ENCODE data around the gene DEAF1. TPM values are rescaled to one million over a fixed set of nuclear protein-coding genes. Genes with fewer than 3 reads are reported as not detected.

The DEAF1 gene
- total RNA-seq, 2 donors from 2014 or later: 21.7 to 25.8 TPM

GRCh38 chr11:596374-596773 is 98.6 kb downstream of the DEAF1 start:
- no peak overlapping the region for H3K27ac ChIP-seq
- no peak overlapping the region for H3K9ac ChIP-seq (ENCODE audit: low read depth in 2 of 2, low read length in 2 of 2)
- no peaks in the 10 kb centered on the region for H3K4me1 ChIP-seq
- H3K9me3 ChIP-seq: no peaks in the 10 kb centered on the region
- intact Hi-C loops (cut with DNase I): no loop called here
- no peak for TF ChIP-seq CTCF (IDR thresholded peaks at IDR 0.05)
- no peaks in the 10 kb centered on the region for H3K27me3 ChIP-seq
- no peak for DNase-seq
- peaks cover 13% of the 10 kb centered on the region for H3K36me3 ChIP-seq
- H3K4me3 ChIP-seq: no peak overlapping the region

GRCh38 chr11:595400-595799 is 99.6 kb downstream of the DEAF1 start:
- Histone ChIP-seq H3K9me3 (no peaks in the 10 kb centered on the region), H3K27ac (no peak overlapping the region), H3K9ac (ENCODE audit: low read depth in 2 of 2, low read length in 2 of 2) (peak overlapping the region in 1 of 2 donors; percentile 24), H3K4me3 (no peak overlapping the region), H3K4me1 (no peaks in the 10 kb centered on the region), H3K27me3 (no peaks in the 10 kb centered on the region), H3K36me3 (peaks cover 13% of the 10 kb centered on the region)
- TF ChIP-seq CTCF (IDR thresholded peaks at IDR 0.05): no peak
- no peak for DNase-seq
- intact Hi-C loops (cut with DNase I): no loop called here

Other genes starting within 250 kb of the DEAF1 start
- gene PTDSS2, start 244.9 kb downstream of the DEAF1 start, total RNA-seq: 10 to 100 TPM; 20.6 to 27.6 TPM
- gene RNH1, start 188.0 kb downstream of the DEAF1 start, total RNA-seq: 100 to 1,000 TPM; 106 to 140 TPM
- gene HRAS, start 159.6 kb downstream of the DEAF1 start, total RNA-seq: 10 to 100 TPM; 38.4 to 67.0 TPM
- gene LRRC56, start 157.7 kb downstream of the DEAF1 start, total RNA-seq: 1 to 10 TPM; 2.8 to 3.2 TPM
- 10 to 100 TPM in 1 of 2 donors, 1 to 10 TPM in 1; 9.8 to 13.6 TPM for gene LMNTD2, start 134.5 kb downstream of the DEAF1 start, total RNA-seq
- gene RASSF7, start 134.3 kb downstream of the DEAF1 start, total RNA-seq: 100 to 1,000 TPM; 108 to 139 TPM
- 10 to 100 TPM; 29.4 to 41.9 TPM for gene PHRF1, start 118.8 kb downstream of the DEAF1 start, total RNA-seq
- 10 to 100 TPM; 22.1 to 25.6 TPM for gene IRF7, start 79.3 kb downstream of the DEAF1 start, total RNA-seq
- gene CDHR5, start 70.3 kb downstream of the DEAF1 start, total RNA-seq: 100 to 1,000 TPM; 140 to 310 TPM
- 1 to 10 TPM; 1.1 to 3.2 TPM for gene SCT, start 68.0 kb downstream of the DEAF1 start, total RNA-seq
- gene DRD4, start 58.0 kb downstream of the DEAF1 start, total RNA-seq: under 1 TPM; 0.69 to 0.79 TPM
- gene TMEM80, start 594 bp upstream of the DEAF1 start, total RNA-seq: 10 to 100 TPM; 18.4 to 36.6 TPM
- 100 to 1,000 TPM; 192 to 254 TPM for gene EPS8L2, start 11.0 kb upstream of the DEAF1 start, total RNA-seq
- gene TALDO1, start 52.2 kb upstream of the DEAF1 start, total RNA-seq: 100 to 1,000 TPM; 195 to 274 TPM
- gene GATD1, start 82.3 kb upstream of the DEAF1 start, total RNA-seq: 10 to 100 TPM; 39.9 to 84.9 TPM
- gene CEND1, start 94.9 kb upstream of the DEAF1 start, total RNA-seq: under 1 TPM; 0.35 to 0.40 TPM
- 10 to 100 TPM; 31.8 to 37.7 TPM for gene SLC25A22, start 103.1 kb upstream of the DEAF1 start, total RNA-seq
- gene PIDD1, start 110.0 kb upstream of the DEAF1 start, total RNA-seq: 10 to 100 TPM; 17.7 to 47.5 TPM
- 1,000 to 10,000 TPM; 2,068 to 2,303 TPM for gene RPLP2, start 114.7 kb upstream of the DEAF1 start, total RNA-seq
- 100 to 1,000 TPM; 139 to 155 TPM for gene PNPLA2, start 123.7 kb upstream of the DEAF1 start, total RNA-seq
- 100 to 1,000 TPM in 1 of 2 donors, 10 to 100 TPM in 1; 97.3 to 108 TPM for gene CRACR2B, start 132.7 kb upstream of the DEAF1 start, total RNA-seq
- gene CD151, start 137.7 kb upstream of the DEAF1 start, total RNA-seq: 100 to 1,000 TPM; 371 to 396 TPM
- 100 to 1,000 TPM in 1 of 2 donors, 10 to 100 TPM in 1; 77.4 to 181 TPM for gene POLR2L, start 147.3 kb upstream of the DEAF1 start, total RNA-seq
- 10 to 100 TPM; 12.1 to 12.7 TPM for gene TSPAN4, start 147.6 kb upstream of the DEAF1 start, total RNA-seq
- gene CHID1, start 215.6 kb upstream of the DEAF1 start, total RNA-seq: 100 to 1,000 TPM in 1 of 2 donors, 10 to 100 TPM in 1; 46.4 to 113 TPM
- 10 to 100 TPM; 69.4 to 72.5 TPM for gene AP2A2, start 230.6 kb upstream of the DEAF1 start, total RNA-seq